ENCODE data around the gene EPS8. TPM values are rescaled to one million over a fixed set of nuclear protein-coding genes. Genes with fewer than 3 reads are reported as not detected.
"Not testable (repeated sequence)": the region's sequence is repeated elsewhere in the genome, so short reads cannot be mapped to it uniquely, and the experiment has no call there.

EPS8 gene
- total RNA-seq, 1 donor from 2014 or later: 1.9 TPM

DNA sequence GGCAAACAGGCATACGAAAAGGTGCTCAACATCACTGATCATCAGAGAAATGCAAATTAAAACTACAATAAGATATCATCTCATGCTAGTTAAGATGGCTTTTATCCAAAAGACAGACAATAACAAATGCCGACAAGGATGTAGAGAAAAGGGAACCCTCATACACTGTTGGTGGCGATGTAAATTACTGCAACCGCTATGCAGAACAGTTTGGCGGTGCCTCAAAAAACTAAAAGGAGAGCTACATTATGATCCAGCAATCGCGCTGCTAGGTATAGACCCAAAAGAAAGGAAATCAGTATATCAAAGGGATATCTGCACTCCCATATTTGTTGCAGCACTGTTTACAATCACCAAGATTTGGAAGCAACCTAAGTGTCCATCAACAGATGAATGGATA is 27.0 kb downstream of the EPS8 start:
- intact Hi-C loops (cut with micrococcal nuclease): not testable (repeated sequence)

DNA sequence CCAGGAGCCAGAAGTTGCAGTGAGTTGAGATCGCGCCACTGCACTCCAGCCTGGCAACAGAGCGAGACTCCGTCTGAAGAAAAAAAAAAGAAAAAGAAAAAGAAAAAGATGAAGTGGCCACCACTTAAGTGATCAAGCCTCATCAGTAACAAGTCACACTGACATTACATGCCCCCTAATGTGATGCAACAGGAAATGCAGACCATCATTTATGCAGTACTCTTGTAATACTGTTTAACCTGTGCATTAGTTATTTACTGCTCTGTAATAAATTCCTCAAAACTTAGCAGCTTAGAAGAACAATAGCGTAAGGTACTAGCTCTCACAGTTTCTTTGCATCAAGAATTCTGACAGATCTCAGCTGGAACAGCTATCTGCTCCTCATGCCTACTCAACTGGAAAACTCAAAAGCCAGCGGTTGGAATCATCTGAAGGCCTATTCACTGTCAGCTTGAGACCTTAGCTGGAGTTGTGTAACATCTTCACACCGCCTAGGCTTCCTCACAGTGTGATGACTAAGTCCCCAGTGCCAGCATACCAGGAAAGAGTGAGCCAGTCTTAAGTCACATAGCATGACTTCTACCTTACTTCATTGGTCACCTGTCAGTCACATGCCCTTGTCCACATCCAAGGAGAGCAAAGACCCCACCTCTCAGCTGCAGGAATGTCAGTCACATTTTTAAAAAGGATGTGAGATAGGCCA is 31.5 kb downstream of the EPS8 start:
- intact Hi-C loops (cut with micrococcal nuclease): no loop called here

DNA sequence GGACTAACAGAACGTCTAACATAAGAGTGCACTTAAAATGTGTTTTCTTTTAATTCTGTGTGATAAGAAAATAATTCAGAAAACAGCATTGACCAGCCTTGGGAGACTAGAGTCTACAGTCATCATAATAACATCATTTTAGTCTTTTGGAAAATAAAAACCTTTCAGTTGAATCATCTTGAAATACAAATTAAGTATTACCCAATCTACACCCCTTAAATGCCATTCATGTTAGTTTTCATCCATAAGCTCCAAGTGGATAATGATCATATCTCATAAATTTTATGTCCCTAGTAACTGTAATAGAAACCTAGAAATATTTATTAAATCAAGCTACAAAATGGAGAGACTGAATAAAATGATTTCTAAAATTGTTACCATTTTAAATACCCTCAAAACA is 32.4 kb downstream of the EPS8 start:
- intact Hi-C loops (cut with micrococcal nuclease): no loop called here

DNA sequence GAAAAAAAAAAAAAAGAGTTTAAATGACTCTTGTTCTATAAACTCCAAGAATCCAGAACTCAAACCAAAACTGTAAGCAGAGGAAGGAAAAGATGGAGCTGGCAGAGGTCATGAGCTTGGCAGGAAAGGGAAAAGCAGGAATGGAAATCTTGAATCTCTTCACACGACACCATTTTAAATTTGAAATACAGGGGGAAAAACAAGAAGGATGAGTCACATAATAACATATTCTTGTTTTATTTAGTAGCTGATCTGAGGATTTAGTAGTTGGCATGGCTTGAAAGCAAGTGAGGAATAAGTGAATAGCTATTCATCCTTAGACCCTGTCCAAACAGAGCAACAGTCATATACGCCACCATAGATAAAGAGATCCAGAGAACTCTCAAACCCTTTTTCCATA is 35.0 kb downstream of the EPS8 start:
- intact Hi-C loops (cut with micrococcal nuclease): no loop called here

DNA sequence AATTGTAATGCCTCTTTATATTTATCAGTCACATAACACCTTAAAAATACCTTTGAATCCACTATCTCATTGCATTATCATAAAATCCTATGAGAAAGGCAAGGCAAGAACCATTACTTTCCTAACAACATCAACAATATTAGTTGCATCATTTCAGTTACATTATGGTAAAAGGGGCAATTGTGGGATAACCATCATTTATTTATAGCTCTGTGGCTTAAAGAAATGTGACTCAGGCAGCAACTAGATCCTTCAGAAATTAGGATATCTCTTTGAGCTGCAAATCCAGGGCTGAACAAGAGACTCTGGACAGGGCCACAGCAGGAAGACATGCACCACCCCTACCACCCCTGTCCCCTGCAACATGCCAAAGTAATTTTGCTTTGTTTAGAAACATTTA is 36.4 kb downstream of the EPS8 start:
- intact Hi-C loops (cut with micrococcal nuclease): no loop called here

DNA sequence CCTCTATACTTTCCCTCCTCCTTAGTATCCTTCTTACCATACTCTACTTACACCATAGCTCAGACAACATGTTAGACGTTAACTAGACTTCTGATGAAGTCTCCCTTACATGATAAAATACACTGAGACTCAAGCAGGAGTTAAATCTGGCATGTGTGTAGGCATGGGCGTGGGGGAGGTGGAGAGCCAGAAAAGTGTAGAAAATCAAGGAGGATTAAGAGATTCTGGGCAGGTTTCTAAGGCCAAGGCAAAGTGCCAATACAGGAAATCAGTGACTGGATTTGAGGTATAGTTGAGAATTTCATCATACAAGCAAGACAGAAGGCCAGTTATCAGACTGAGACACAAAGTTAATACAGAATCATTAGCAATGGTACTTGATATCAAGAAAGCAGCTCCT is 37.4 kb downstream of the EPS8 start:
- intact Hi-C loops (cut with micrococcal nuclease): no loop called here

DNA sequence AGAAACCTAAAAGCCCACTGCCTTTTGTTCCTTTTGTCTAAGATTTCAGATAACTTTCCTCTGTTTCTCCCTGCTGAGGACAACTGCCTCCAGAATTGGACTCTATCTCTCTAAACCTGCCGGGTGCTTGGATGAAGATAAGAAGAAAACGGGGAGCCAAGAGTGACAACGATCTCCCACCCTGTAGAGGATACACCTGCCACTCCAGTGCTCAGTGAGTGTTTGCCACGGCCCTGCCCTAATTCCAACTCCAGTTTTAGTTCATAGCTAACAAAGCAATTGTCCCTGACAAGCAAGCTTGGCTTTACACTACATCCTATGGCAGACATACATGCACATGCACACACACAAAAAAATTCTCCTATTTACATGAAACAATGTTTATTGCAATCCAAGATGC is 39.3 kb downstream of the EPS8 start:
- intact Hi-C loops (cut with micrococcal nuclease): no loop called here

DNA sequence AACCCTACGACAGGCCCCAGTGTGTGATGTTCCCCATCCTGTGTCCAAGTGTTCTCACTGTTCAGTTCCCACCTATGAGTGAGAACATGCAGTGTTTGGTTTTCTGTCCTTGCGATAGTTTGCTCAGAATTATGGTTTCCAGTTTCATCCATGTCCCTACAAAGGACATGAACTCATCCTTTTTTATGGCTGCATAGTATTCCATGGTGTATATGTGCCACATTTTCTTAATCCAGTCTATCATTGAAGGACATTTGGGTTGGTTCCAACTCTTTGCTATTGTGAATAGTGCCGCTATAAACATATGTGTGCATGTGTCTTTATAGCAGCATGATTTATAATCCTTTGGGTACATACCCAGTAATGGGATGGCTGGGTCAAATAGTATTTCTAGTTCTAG is 47.3 kb downstream of the EPS8 start:
- intact Hi-C loops (cut with micrococcal nuclease): not testable (repeated sequence)

DNA sequence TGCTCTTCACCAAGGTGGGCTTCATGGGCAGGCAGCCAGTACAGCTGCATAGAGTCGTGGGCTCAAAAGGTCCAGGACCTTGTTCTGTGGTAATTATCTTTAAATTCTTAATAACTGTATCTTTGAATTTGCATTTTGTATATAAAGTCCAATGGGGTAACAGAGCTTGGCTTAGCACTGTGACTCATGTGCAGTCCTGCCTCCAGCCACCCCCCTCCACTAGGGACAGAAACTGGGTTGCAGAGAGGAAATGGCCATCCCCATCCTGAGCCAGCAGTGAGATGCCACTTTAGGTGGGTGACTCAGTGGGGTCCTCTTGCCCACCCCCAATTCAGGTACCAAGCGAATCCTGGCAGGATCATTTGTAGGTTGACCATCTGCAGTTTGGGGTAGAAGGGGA is 48.1 kb downstream of the EPS8 start:
- intact Hi-C loops (cut with micrococcal nuclease): no loop called here

DNA sequence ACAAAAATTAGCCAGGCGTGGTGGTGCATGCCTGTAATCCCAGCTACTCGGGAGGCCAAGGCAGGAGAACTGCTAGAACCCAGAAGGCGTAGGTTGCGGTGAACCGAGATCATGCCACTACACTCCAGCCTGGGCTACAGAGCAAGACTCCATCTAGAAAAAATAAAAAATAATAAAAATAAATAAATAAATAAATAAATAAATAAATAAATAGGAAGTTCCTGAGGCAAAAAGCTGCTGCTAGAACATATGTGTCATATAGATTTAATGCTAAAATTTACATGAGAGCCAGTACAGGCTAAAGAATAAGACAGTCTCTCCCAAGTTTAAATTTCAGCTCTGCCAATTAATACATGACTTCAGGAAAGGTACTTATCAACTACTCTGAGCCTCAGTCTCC is 48.8 kb downstream of the EPS8 start:
- intact Hi-C loops (cut with micrococcal nuclease): not testable (repeated sequence)

DNA sequence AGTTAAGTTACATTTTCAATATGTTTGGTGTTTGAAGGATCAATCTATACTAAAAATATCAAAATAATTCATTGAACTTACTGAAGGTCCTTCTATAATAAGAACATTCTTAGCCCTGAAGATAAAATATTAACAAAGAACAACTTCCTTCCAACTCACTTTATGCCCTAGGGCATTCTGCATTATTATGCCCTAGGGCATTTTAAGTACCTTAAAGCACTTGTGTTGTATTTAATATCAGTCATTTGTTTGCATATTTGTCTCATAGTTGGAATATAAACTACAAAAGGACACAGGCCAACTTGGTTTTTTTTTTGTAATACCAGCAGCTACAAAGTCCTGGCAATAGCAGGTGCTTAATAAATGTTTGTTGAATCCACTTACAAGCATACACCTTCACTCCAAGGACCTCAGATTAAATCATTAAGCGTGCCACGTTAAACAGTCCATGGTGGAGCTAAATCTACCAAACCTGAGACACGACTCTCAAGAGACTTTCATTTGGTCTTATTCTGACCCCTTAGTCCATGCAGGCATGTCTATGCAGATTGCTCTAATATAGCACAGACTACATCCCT is 50.7 kb downstream of the EPS8 start:
- intact Hi-C loops (cut with micrococcal nuclease): no loop called here

DNA sequence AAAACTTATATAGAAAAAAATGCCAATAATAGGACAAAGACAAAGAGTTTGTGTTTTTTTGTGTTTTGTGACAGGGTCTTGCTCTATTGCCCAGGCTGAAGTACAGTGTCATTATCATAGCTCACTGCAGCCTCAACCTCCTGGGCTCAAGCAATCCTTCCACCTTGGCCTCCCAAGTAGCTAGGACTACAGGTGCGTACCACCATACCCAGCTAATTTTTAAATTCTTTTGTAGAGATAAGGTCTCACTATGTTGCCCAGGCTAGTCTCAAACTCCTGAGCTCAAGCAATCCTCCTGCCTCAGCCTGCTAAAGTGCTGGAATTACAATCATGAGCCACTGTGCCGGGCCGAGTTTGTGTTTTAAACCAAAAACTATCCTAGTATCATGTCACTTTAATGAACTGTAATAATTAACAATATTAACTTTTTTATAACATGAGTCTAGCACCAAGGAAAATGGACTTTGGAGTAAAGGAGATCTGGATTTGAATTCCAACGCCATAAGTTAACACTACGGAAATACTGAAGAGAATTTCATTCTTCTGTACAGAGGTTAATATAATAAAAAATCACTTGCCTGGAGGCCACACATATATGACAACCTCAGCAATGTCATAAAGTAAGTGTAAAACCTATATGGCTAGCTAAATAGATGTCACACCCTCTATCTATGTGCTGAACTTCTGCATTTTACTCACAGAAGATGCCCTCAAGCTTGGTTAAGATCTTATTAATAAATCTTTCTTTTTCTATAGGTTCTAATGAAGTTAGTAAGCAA is 53.2 kb downstream of the EPS8 start:
- intact Hi-C loops (cut with micrococcal nuclease): no loop called here

DNA sequence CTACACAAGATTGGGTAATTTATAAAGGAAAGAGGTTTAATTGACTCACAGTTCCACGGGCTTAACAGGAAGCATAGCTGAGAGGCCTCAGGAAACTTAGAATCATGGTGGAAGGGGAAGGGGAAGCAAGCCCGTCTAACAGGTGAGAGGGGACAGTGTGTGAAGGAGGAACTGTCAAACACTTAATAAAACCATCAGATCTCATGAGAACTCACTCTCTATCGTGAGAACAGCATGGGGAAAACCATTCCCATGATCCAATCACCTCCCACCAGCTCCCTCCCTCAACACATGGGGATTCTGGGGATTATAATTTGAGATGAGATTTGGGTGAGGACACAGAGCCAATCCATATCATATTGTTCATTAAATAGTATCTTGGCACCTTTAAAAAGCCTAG is 56.1 kb downstream of the EPS8 start:
- intact Hi-C loops (cut with micrococcal nuclease): no loop called here

DNA sequence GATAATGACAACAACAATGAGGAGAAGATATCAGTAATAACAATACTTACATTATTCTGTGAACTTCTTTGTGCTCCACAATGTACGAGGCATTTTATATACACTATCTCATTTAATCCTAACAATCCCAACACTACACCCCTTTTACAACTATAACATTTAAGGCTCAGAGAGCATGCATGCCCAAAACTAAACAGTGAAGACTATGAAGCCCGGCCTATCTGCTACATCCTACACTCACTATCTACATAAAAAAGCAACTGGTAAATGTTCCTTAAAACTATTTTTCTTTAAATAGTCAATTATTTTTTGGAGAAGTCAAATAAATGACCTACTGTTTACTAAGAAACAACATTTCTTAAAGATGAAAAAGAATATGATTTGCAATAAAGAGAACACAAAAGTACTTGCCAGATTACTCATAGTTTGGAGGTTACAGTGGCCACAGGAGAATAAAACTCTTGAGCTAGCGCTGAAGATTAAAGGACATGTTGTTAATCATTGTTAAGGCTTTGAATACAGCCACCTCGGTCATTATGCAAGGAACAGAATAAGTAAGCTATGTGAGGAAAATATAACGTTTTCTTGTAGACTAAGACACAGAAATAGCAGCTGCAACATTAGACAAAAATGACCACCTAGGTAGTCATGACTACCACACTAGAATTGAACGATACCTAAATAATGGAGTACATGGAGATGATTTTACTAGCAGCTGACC is 56.7 kb downstream of the EPS8 start:
- intact Hi-C loops (cut with micrococcal nuclease): no loop called here

DNA sequence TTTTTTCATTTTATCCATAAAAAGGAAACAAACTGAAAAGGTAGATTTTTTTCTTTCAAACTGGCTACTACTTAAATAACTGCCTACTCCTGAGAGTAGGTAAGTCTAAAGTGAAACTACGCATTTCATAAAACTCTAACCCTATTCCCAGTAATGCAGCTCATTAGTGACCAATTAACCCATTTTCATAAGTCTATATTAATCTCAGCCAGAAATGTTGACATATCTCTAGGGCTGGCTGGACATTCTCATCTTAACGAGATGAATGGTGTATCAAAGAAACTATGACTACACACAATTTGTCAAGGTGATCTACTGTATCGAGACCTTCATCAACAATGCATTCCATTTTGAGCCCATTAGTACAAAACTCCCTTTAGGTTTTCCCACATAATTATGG is 57.2 kb downstream of the EPS8 start:
- intact Hi-C loops (cut with micrococcal nuclease): no loop called here

DNA sequence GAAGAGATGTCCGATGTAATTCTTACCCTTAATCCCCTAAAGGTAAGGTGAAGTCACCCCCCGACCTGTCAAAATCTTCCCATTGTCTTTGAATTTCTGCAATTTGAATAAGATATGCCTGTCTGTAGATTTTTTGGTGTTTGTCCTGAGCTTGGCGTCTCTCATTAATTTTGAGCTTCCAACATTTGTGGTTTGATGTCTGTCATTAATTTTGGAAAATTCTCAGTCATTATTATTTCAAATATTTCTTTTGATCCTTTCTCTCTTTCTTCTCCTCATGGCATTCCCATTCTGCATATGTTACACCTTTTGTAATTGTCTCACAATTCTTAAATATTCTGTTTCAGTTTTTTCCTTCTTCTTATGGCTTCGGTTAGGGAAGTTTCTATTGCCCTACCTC is 60.1 kb downstream of the EPS8 start:
- intact Hi-C loops (cut with micrococcal nuclease): no loop called here

DNA sequence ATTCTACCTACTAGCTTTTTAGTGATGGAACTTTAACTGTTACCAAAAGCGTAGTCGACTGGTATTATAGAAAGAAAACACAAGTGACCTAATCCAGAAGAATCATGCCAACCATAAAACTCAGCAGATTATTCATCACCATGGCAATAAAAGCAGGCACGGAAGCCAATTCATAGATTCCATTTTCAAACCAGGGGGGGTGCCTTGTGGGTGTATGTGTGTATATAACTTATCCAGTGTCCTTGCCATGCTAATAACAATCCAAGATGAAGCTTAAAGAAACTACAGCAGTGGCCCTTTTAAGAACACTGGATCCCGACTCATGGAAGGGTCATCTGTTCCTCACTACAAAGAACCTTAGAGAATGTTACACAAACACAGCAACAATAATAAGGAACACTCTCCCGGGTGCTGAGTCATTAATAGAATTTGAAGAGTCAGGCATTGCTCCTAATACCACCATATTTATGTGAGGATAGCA is 61.0 kb downstream of the EPS8 start:
- intact Hi-C loops (cut with micrococcal nuclease): no loop called here

DNA sequence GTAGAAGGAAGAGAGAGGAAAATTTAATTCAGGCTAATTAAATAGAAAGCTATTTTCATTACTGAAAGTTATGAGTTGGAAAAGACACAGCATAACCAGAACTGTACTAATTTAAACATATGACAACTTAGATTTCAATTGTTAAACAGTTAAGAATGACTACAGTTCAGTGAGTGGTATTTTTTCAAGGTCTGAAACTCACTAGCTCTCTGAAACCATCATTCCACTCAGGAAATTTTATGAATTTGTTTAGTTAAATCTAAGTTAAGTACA is 62.4 kb downstream of the EPS8 start:
- intact Hi-C loops (cut with micrococcal nuclease): no loop called here

DNA sequence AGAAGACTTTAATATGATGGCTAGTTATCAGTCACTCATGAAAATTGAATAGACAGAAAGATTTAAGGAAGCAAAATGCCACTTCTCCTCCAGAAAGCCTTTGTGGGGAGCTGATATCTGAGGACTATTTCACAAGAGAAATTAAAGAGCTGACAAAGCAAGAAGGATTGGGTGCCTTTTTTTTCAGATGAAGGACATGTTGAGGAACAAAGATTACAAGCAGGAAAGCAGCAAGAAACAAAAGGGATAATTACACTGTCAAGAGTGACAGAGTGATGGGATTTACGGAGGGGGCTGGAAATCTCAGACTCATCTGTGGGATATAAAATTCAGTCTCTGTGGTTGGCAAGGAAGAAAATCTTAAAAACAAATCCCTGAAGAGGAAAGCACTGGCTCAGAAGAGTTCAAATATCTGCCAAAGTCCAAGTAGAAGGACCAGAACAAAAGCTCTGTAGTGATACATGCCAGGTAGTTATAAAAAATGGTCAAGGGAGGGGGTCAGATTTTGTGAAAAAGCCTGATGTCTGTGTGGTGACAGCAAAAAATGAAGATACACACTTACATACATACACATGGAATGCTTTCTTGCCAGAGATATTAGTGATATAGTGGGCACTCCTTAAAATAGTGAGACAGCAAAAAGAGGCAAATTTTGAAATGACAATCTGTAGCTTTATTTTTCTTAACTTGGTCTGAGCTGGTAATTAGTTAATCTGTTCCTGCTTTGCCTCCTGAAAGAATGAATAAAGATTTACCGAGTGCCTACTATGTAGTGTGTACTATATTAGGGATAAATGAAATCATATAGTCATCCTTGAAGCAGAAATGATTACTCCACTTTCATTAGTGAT is 62.9 kb downstream of the EPS8 start:
- intact Hi-C loops (cut with micrococcal nuclease): no loop called here

DNA sequence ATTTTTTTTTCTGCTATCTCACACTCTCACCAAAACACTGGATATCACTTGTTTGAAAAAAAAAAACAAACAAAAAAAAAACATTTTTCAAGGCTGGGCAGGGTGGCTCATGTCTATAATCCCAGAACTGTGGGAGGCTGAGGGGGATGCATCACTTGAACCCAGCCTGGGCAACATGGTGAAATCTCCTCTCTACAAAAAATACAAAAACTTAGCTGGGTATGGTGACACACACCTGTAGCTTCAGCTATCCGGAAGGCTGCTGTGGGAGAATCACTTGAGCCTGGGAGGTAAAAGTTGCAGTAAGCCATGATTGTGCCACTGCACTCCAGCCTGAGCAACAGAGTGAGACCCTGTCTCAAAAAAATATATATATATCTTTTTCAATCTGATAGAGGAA is 66.2 kb downstream of the EPS8 start:
- intact Hi-C loops (cut with micrococcal nuclease): no loop called here

All from T-helper 2 cell treated with Interferon-gamma antibody and Interleukin-4, amounts not matched to agents 100 ng/mL and 5 ng/mL, for 36 hours (primary cell).